ENCODE data around the gene CCDC134.

CCDC134 gene

GRCh38 chr22:41780746-41781505, 19.6 kb upstream of the CCDC134 start:
- peaks cover 3% of the 10 kb centered on the region for H3K27me3 Mint-ChIP-seq (ENCODE audit: low read depth)
- no peaks in the 10 kb centered on the region for H3K36me3 Mint-ChIP-seq (ENCODE audit: low read depth)
- no peaks in the 10 kb centered on the region for H3K9me3 Mint-ChIP-seq

DNA sequence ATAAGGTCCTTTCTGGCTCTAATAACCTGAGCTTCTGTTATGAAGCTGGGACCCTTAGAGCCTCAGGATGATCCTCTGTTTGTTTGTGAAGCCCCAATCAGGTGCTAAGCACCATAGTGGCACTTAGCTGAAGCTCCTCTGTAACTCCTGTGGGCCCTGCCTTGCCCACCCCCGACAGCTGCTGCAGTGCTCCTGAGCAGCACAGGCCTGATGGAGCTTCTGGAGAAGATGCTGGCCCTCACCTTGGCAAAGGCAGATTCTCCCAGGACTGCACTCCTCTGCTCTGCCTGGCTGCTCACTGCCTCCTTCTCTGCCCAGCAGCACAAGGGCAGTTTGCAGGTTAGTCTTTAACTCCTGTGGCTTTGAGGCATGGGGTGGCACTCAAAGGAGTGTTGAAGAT, 19.0 kb upstream of the CCDC134 start:
- no peak for TF ChIP-seq CTCF (IDR thresholded peaks at IDR 0.05; ENCODE audit: unreplicated experiment in 3 of 3)
- Mint-ChIP-seq H3K27me3 (ENCODE audit: low read depth) (peaks cover 3% of the 10 kb centered on the region), H3K4me3 (no peak overlapping the region), H3K4me1 (no peaks in the 10 kb centered on the region), H3K9me3 (no peaks in the 10 kb centered on the region), H3K36me3 (ENCODE audit: low read depth) (no peaks in the 10 kb centered on the region), H3K27ac (no peak overlapping the region)

More at GRCh38 chr22:41780746-41781505, 19.6 kb upstream of the CCDC134 start:
- no peak for TF ChIP-seq CTCF (IDR thresholded peaks at IDR 0.05; ENCODE audit: unreplicated experiment in 3 of 3)
- Mint-ChIP-seq H3K4me3 (no peak overlapping the region), H3K27ac (no peak overlapping the region), H3K4me1 (no peaks in the 10 kb centered on the region)

DNA sequence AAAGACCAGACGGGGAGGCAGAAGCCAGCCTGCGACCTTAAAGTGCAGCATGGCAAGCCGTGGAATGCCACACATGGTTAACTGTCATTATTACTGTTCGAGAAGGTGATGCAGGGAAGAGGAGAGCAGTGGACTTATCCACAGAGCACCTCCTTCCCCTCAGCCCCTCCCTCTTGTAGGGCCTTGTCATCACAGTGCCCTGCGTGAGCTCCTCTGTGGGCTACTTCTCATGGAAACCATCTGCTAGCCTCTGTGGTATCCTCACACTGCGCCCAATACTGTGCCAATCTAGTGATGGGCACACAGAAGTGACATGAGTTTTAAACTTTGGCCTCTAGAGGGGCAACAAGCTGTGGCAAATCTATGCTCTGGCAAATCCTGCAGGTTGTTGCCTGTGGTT, 18.2 kb upstream of the CCDC134 start:
- Mint-ChIP-seq H3K9me3 (no peaks in the 10 kb centered on the region), H3K4me1 (no peaks in the 10 kb centered on the region), H3K4me3 (no peak overlapping the region), H3K27ac (no peak overlapping the region), H3K27me3 (ENCODE audit: low read depth) (peaks cover 1% of the 10 kb centered on the region), H3K36me3 (ENCODE audit: low read depth) (no peaks in the 10 kb centered on the region)
- no peak for TF ChIP-seq CTCF (IDR thresholded peaks at IDR 0.05; ENCODE audit: unreplicated experiment in 3 of 3)

GRCh38 chr22:41782751-41783150, 17.7 kb upstream of the CCDC134 start:
- TF ChIP-seq CTCF (IDR thresholded peaks at IDR 0.05; ENCODE audit: unreplicated experiment in 3 of 3), result no peak
- Mint-ChIP-seq H3K9me3 (no peaks in the 10 kb centered on the region), H3K27ac (no peak overlapping the region), H3K27me3 (ENCODE audit: low read depth) (no peaks in the 10 kb centered on the region), H3K36me3 (ENCODE audit: low read depth) (no peaks in the 10 kb centered on the region), H3K4me3 (no peak overlapping the region), H3K4me1 (no peaks in the 10 kb centered on the region)

GRCh38 chr22:41787331-41787730, 13.1 kb upstream of the CCDC134 start:
- peaks cover 3% of the 10 kb centered on the region for H3K27me3 Mint-ChIP-seq (ENCODE audit: low read depth)
- no peaks in the 10 kb centered on the region for H3K36me3 Mint-ChIP-seq (ENCODE audit: low read depth)
- H3K4me1 Mint-ChIP-seq, result no peaks in the 10 kb centered on the region
- TF ChIP-seq CTCF (IDR thresholded peaks at IDR 0.05; ENCODE audit: unreplicated experiment in 3 of 3), result no peak
- H3K27ac Mint-ChIP-seq, result no peak overlapping the region
- peaks cover 1% of the 10 kb centered on the region for H3K9me3 Mint-ChIP-seq
- H3K4me3 Mint-ChIP-seq, result no peak overlapping the region

DNA sequence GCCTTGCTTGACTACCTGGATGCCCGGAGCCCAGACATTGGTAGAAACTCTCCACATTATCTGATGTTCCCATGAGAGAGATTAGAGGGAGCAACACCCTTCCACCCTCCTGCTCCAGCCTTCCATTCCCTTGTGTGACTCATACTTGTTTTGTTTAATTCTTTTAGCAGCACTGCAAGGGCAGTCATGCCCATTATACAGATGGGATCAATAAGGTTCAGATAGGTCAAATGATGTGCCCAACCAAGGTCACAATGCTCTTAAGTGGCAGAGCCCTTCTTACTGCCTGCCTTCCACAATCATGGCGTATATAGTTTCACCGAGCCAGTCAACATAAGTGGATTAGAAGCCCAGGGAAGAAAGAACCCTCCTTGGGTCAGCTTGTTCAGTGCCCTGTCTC, 6.6 kb upstream of the CCDC134 start:
- no peaks in the 10 kb centered on the region for H3K36me3 Mint-ChIP-seq (ENCODE audit: low read depth)
- H3K4me3 Mint-ChIP-seq, result no peak overlapping the region
- TF ChIP-seq CTCF (IDR thresholded peaks at IDR 0.05; ENCODE audit: unreplicated experiment in 3 of 3), result no peak
- H3K4me1 Mint-ChIP-seq, result no peaks in the 10 kb centered on the region
- peaks cover 4% of the 10 kb centered on the region for H3K9me3 Mint-ChIP-seq
- H3K27me3 Mint-ChIP-seq (ENCODE audit: low read depth), result peaks cover 3% of the 10 kb centered on the region
- H3K27ac Mint-ChIP-seq, result no peak overlapping the region
